ENCODE measurements around the gene KNDC1. TPM values are rescaled to one million over a fixed set of nuclear protein-coding genes. Genes with fewer than 3 reads are reported as not detected.

The KNDC1 gene
- polyA plus RNA-seq, 1 donor from 2014 or later: 4.3 TPM

GRCh38 chr10:133252223-133252552 is 92.2 kb downstream of the KNDC1 start:
- no peaks in the 10 kb centered on the region for H3K9me2 ChIP-seq (ENCODE audit: insufficient read depth, low read length)
- H3F3A ChIP-seq (ENCODE audit: insufficient read depth, low read length, poor library complexity, severe bottlenecking): no peaks in the 10 kb centered on the region
- no peak overlapping the region for H3K4me2 ChIP-seq (ENCODE audit: low read length)
- H3K9ac ChIP-seq (ENCODE audit: low read length): no peak overlapping the region
- H2AFZ ChIP-seq (ENCODE audit: low read depth, low read length): no peak overlapping the region
- no peaks in the 10 kb centered on the region for H3K79me2 ChIP-seq (replicated peaks; ENCODE audit: insufficient read depth, low read length)
- no peaks in the 10 kb centered on the region for H4K20me1 ChIP-seq (ENCODE audit: insufficient read depth)
- no peak overlapping the region for H3K27ac ChIP-seq (ENCODE audit: low read length)
- H3K9me3 ChIP-seq (ENCODE audit: low read length): no peaks in the 10 kb centered on the region
- H3K36me3 ChIP-seq (ENCODE audit: insufficient read depth, low read length): no peaks in the 10 kb centered on the region
- no peak overlapping the region for H3K4me3 ChIP-seq (ENCODE audit: low read length)
- H3K27me3 ChIP-seq (ENCODE audit: insufficient read depth, low read depth, low read length): no peaks in the 10 kb centered on the region
- TF ChIP-seq SMC3 (conservative IDR thresholded peaks at IDR 0.05; ENCODE audit: poor library complexity) (no peak), MXI1 (conservative IDR thresholded peaks at IDR 0.05; ENCODE audit: poor library complexity, severe bottlenecking) (no peak), EP300 (conservative IDR thresholded peaks at IDR 0.05; ENCODE audit: poor library complexity, severe bottlenecking) (no peak), TAF1 (IDR thresholded peaks at IDR 0.05; ENCODE audit: low read depth) (no peak), RAD21 (conservative IDR thresholded peaks at IDR 0.05) (no peak), POLR2AphosphoS5 (IDR thresholded peaks at IDR 0.05) (no peak), CTCF (IDR thresholded peaks at IDR 0.05; ENCODE audit: poor library complexity, severe bottlenecking) (no peak), EZH2 (IDR thresholded peaks at IDR 0.05; ENCODE audit: borderline replicate concordance, insufficient read depth, low read length, poor library complexity, severe bottlenecking) (no peak), REST (IDR thresholded peaks at IDR 0.05; ENCODE audit: borderline replicate concordance) (no peak)

- Histone ChIP-seq H3K36me3 (ENCODE audit: insufficient read depth, low read length) (no peaks in the 10 kb centered on the region), H2AFZ (ENCODE audit: low read depth, low read length) (no peak overlapping the region), H3K4me2 (ENCODE audit: low read length) (no peak overlapping the region), H3K9ac (ENCODE audit: low read length) (no peak overlapping the region), H3K4me3 (ENCODE audit: low read length) (no peak overlapping the region), H3K27ac (ENCODE audit: low read length) (no peak overlapping the region), H3K79me2 (replicated peaks; ENCODE audit: insufficient read depth, low read length) (no peaks in the 10 kb centered on the region), H3F3A (ENCODE audit: insufficient read depth, low read length, poor library complexity, severe bottlenecking) (no peaks in the 10 kb centered on the region), H3K9me3 (ENCODE audit: low read length) (no peaks in the 10 kb centered on the region), H3K27me3 (ENCODE audit: insufficient read depth, low read depth, low read length) (no peaks in the 10 kb centered on the region), H4K20me1 (ENCODE audit: insufficient read depth) (no peaks in the 10 kb centered on the region), H3K9me2 (ENCODE audit: insufficient read depth, low read length) (no peaks in the 10 kb centered on the region)
- TF ChIP-seq SMC3 (conservative IDR thresholded peaks at IDR 0.05; ENCODE audit: poor library complexity) (no peak), EZH2 (IDR thresholded peaks at IDR 0.05; ENCODE audit: borderline replicate concordance, insufficient read depth, low read length, poor library complexity, severe bottlenecking) (no peak), TAF1 (IDR thresholded peaks at IDR 0.05; ENCODE audit: low read depth) (no peak), EP300 (conservative IDR thresholded peaks at IDR 0.05; ENCODE audit: poor library complexity, severe bottlenecking) (no peak), POLR2AphosphoS5 (IDR thresholded peaks at IDR 0.05) (no peak), REST (IDR thresholded peaks at IDR 0.05; ENCODE audit: borderline replicate concordance) (no peak), MXI1 (conservative IDR thresholded peaks at IDR 0.05; ENCODE audit: poor library complexity, severe bottlenecking) (no peak), CTCF (IDR thresholded peaks at IDR 0.05; ENCODE audit: poor library complexity, severe bottlenecking) (no peak), RAD21 (conservative IDR thresholded peaks at IDR 0.05) (no peak)
These were observed 93.4 kb downstream of the KNDC1 start for GRCh38 chr10:133253361-133253955.
